Activated CD8-positive, alpha-beta memory T cell treated with anti-CD3 and anti-CD28 coated beads for 1 hour (primary cell): ENCODE data around the gene FBXO7.

ENCODE experiments used
- DNase-seq, 2 donors: peaks; one replicate each; pipeline ENCODE4 v3.0.0-alpha.2; 2020; ENCODE audit warnings: low read depth in 1 of 2; ENCODE audit errors: extremely low read depth in 1 of 2

FBXO7 gene

GRCh38 chr22:32531228-32531627 lies 56.6 kb downstream of the FBXO7 start:
- DNase-seq, result no peak

DNA sequence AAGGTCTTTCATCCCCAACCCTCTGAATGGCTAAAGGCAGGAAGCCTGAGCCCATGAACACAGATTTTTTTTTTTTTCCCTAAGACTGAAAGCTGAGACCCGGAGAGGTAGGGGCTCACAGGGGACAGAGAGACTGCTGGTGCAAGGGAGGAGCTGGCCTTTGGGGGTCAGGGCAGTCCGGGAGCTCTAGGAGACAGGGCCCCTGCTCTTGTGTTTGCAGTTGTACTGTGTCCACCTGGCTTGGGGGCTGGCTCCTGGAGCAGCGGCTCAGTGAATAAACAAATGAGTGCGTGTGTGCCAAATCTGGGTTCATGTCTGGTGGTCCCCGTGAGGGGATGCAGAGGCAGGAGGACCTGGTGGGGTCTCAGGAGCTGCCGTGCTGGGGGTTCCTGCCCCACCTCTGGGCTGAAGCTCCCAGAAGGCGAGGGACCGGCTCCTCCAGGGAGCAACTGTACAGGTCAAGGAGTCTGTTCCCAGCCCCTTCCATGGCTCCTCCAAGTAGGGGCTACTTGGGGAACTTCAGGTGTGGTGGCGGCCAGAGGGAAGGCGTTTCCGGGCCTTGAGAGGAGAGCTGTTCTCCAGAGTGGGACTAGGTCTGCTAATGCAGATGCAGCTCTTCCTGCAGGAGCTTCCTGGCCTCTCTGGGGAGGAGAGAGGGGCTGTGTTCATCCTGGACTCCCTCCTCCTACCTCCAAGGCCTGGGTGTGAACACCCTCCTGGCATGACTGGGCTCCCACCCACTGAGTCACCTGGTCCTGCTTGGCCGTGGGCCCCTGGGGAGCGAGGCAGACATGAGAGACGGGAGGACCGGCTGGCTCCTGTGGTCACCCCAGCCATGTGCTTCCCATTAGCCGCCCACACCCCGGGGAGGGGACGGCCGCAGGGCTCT lies 57.6 kb downstream of the FBXO7 start:
- DNase-seq, result no peak

- no peak for DNase-seq
These were observed 58.2 kb downstream of the FBXO7 start for GRCh38 chr22:32532820-32533128.

DNA sequence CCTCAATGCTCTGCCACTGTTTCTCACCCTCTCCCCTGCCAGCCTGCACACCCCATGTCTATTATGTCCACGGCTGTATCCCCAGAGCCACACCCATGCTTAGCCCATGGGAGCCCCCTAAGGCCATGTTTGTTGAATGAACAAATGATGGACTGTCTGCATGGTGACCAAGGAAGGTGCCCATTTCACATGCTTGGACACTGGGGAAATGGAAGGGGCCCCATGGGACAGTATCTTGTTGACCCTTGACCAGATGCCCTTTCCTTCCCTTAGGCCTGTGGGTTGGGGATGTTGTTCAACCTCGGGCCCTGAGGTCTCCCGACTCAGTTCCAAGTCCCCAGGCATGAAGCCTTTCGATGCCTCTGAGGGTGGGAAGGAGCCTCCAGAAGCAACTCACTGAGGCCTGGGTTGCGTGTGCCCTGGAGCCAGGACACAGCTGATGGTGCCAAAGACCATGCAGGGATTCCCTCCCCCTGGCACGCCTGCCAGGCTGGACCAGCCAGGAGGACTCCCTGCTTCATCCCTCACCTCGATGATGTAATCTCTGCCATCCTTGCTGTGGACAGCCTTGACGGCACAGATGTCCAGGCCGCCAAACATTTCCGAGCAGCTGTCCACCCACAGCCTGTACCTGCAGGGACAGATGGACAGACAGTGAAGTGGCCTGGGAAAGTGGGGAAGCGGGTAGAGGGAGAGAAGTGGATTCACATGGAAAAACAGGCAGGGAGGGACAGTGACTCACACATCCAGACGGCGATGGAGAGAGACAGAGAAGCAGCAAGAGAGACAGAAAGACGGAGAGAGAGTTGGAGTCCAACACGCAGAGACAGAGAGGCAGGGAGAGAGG lies 58.9 kb downstream of the FBXO7 start:
- no peak for DNase-seq

DNA sequence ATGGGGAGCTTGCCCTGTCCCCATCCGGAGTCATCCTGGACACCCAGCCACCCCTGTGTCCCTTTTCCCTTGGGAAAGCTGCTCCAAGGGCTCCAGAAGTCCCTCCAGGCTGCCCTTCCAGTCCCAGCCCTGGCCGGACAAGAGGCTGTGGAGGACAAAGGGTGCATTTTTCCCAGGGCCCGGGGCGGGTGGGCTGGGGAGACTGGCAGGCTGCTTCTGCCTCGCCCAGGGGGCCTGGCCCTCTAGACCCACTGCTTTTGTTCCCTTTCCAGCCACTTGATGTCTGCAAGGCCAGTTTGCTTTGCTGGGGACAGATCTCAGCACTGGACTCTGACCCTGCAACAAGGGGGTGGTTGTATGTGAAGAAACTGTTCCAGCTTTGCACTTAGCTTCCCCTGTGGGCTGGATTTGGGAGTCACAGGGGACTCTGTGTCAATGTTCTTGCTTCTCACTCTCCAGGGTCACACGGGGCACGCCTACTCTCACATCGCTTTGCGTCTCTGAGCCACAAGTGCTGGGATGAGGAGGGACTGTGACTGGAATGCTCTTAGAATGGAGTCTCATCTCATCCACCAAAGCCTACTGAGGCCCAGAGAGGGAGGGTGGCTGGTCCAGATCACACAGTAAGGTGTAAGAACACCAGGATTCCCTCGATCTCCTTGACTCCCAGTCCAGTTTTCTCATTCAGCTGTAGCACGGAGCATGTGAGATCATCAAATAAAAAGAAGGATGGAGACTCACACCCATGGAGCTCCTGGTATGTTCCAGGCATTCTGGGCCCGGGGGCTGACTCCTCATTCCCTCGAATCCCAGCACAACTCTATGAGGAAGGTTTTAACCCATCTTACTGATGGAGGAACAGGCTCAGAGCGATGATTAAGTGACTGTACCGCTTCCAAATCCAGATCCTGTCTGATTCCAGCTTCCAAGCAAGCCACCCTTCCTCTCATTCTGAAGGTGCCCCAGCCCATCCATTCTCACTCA lies 59.9 kb downstream of the FBXO7 start:
- DNase-seq, result no peak

DNA sequence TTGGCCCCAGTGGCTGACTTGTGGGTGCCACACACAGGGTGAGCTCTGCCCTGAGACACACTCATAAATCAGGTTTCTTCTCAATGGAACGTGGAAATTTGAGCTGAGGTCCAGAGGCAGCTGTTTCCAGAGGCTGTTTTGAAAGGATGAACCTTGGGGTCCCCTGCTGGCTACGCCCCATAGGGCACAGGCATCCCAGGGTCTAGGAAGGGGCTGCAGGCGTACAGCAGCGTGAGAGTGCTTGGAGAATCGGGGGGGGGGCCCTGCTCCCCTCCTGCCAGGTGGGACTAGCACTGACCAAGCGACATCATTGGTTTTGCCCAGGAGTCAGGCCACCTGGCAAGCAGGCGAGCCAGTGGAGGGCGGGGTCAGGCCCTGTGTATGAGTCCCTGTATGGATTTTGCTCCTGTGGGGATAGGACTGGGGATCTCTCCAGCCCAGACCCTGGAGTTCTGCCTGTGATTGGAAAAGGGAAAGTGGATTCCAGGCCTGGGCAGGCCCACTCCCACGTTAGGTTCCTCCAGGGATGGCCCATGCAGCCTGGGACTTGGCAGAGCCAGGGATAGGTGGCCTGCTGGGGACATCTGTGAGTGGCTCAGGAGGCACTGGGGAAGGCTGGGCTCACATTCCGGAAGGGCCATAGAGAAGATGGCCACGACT lies 61.0 kb downstream of the FBXO7 start:
- DNase-seq, result no peak

DNA sequence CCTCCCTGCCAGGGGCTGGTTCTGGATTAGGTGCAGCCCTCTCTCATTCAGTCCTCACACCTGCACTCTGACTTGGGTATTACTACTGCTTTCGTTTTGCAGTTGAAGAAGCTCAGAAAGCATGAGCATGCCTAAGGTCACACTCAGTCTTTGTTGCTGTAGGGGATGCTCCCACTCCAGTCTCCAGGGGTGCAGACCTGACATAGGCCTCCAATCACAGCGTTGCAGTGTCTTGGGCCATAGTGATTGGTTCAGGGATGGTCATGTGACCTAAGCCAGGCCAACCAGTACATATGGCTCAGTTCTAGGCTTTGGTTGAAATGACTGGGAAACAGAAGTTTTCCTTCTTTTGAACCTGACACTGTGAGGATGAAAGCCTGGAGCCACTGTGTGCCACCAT lies 61.7 kb downstream of the FBXO7 start:
- no peak for DNase-seq

- no peak for DNase-seq
These were observed 63.9 kb downstream of the FBXO7 start for GRCh38 chr22:32538521-32538920.

DNA sequence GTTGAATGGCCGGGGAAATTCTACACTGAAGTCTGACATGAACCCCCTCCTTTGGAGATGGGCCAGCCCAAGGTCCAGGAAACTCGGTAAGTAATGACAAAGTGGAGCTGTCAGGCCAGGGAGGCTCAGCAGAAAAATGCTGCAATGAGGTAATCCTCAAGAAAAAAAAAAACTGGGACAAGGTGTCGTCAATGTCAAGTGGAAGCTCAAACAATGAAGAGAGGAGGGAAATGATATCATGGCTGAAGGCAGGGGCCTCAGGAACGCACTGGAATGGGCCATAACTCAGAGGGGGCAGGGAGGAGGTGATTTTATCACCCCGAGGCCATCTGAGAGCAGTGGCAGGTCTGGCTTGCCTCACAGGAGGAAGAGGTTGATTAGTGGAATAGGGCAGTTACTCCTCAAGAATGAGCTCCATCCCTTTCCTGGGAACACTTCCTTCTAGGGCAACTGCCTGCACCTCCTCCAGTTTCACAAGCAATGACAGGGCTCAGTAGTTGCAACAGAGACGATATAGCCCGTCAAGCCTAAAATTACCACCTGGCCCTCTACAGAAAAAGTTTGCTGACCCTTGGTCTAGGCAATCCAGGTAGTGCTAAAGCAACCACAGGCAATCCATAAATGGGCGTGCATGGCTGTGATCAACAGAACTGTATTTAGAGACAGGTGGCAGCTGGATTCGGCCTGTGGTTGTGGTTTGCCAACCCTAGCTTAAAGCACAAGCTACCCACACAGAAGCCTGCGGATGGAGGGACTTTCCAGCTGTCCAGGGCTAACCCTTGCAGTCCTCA lies 65.2 kb downstream of the FBXO7 start:
- no peak for DNase-seq

- DNase-seq, result no peak
These were observed 66.9 kb downstream of the FBXO7 start for GRCh38 chr22:32541481-32541880.

GRCh38 chr22:32542066-32542676 lies 67.6 kb downstream of the FBXO7 start:
- DNase-seq, result no peak

GRCh38 chr22:32542677-32543357 lies 68.2 kb downstream of the FBXO7 start:
- DNase-seq, result no peak

- no peak for DNase-seq
These were observed 70.4 kb downstream of the FBXO7 start for GRCh38 chr22:32544953-32545558.

DNA sequence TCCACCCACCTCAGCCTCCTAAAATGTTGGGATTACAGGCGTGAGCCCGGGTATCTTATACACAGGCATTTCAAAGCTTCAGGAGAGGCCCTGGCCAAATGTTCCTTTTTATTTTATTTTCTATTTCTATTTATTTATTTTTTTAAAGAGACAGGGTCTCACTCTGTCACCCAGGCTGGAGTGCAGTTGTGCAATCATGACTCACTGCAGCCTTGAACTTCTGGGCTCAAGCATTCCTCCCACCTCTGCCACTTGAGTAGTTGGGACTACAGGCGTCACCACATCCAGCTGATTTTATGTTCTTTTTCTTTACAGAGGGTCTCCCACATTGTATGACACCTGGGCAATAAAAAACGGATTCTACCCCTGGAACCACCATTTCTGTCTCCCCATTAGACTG lies 71.2 kb downstream of the FBXO7 start:
- no peak for DNase-seq

- DNase-seq, result no peak
These were observed 71.9 kb downstream of the FBXO7 start for GRCh38 chr22:32546496-32546895.

GRCh38 chr22:32546935-32547334 lies 72.3 kb downstream of the FBXO7 start:
- DNase-seq, result no peak

GRCh38 chr22:32548039-32548438 lies 73.4 kb downstream of the FBXO7 start:
- no peak for DNase-seq
